HL-60 (cell line): ENCODE data around the gene HES4.
"Not testable (repeated sequence)": the region's sequence is repeated elsewhere in the genome, so short reads cannot be mapped to it uniquely, and the experiment has no call there.

Experiments used
- DNase-seq, 2 experiments: peaks; one replicate each; pipeline ENCODE4 v3.0.0-alpha.2; 2010 to 2020; ENCODE audit warnings: low read depth in 1 of 2, low spot score in 1 of 2
- H3K27ac ChIP-seq: fragments of 250-450 bp; sonication (Bioruptor Pico); replicated peaks from 2 replicates; pipeline ENCODE4 v1.5.1; 2020; ENCODE audit warnings: mild to moderate bottlenecking, moderate library complexity
- H3K27me3 ChIP-seq: fragments of 250-450 bp; sonication (Bioruptor Pico); 2 replicates; pipeline ENCODE4 v1.5.1; 2021; ENCODE audit warnings: mild to moderate bottlenecking, moderate library complexity; ENCODE audit not compliant: insufficient read depth, poor library complexity, severe bottlenecking
- H3K4me3 ChIP-seq: replicated peaks from 2 replicates; pipeline ENCODE4 v1.5.1; 2011; ENCODE audit warnings: mild to moderate bottlenecking, control low read depth, low read length; ENCODE audit not compliant: insufficient read depth
- CTCF ChIP-seq: IDR thresholded peaks from one replicate; pipeline ENCODE4 v1.5.1; 2011; ENCODE audit warnings: low read length, control low read depth, inconsistent platforms; ENCODE audit not compliant: insufficient read depth
- GABPA ChIP-seq: IDR thresholded peaks from 2 replicates; pipeline ENCODE4 v1.6.1; 2012; ENCODE audit warnings: low read depth
- POLR2AphosphoS5 ChIP-seq: IDR thresholded peaks from 2 replicates; pipeline ENCODE4 v1.6.1; 2012; ENCODE audit warnings: low read depth
- SPI1 ChIP-seq: IDR thresholded peaks from 2 replicates; pipeline ENCODE4 v1.6.1; 2012; ENCODE audit warnings: low read depth, mild to moderate bottlenecking, borderline replicate concordance
- TF ChIP-seq, protein P1 (sequence below): IDR thresholded peaks from 2 replicates; pipeline ENCODE4 v1.6.1; 2012; ENCODE audit warnings: low read depth; ENCODE audit not compliant: insufficient replicate concordance

HES4 gene

DNA sequence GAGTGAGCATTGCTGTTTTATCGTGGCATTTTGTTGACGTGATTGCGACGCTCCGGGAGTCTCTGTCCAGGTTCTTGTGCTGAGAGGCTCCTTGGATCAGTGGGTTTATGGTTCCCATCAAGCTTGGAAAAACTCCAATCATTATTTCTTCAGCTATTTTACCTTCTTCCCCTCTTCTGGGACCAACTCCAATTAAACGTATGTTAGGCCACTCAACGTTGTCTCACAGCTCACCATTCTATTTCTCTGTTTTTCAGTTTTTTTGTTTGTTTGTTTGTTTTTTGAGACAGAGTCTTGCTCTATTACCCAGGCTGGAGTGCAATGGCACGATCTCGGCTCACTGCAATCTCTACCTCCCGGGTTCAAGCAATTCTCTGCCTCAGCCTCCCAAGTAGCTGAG is 8.0 kb downstream of the HES4 start:
- Histone ChIP-seq H3K4me3 (no peak overlapping the region), H3K27ac (no peak overlapping the region), H3K27me3 (peaks cover 18% of the 10 kb centered on the region)
- TF ChIP-seq POLR2AphosphoS5 (no peak), SPI1 (no peak)
- DNase-seq: no peak

DNA sequence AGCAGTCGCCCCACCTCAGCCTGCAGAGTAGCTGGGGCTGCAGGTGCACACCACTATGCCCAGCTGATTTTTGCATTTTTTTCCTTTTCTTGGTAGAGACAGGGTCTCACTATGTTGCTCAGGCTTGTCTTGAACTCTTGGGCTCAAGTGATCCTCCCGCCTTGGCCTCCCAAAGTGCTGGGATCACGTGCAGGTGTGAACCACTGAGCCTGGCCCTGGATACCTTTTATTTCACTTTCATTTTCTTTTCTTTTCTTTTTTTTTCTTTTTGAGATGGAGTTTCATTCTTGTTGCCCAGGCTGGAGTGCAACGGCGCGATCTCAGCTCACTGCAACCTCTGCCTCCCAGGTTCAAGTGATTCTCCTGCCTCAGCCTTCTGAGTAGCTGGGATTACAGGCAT is 8.6 kb downstream of the HES4 start:
- not testable (repeated sequence) for H3K27ac ChIP-seq, DNase-seq, H3K4me3 ChIP-seq
- peaks cover 16% of the 10 kb centered on the region for H3K27me3 ChIP-seq

- H3K4me3 ChIP-seq, H3K27ac ChIP-seq, DNase-seq: not testable (repeated sequence)
- H3K27me3 ChIP-seq: peaks cover 17% of the 10 kb centered on the region
These were observed 11.8 kb downstream of the HES4 start for GRCh38 chr1:988061-988460.

DNA sequence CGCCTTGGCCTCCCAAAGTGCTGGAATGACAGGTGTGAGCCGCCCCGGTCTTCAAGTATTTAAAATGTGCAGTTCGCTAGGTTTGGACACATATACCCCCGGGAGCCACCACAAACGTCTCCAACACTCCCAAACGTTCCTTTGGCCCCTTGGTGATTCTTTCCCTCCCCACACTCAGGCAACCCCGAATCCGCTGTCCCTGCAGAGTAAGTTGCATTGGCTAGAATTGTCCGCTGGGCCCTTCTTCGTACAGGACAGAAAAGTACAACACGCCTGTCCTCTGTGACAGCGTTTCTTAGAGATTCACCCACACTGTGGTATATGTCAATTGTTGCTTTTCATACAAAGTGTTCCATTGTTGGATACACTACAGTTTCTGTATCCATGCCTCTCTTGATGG is 14.8 kb downstream of the HES4 start:
- H3K27ac ChIP-seq: no peak overlapping the region
- TF ChIP-seq CTCF: no peak
- TF ChIP-seq SPI1: no peak
- TF ChIP-seq GABPA: no peak
- TF ChIP-seq, protein P1, sequence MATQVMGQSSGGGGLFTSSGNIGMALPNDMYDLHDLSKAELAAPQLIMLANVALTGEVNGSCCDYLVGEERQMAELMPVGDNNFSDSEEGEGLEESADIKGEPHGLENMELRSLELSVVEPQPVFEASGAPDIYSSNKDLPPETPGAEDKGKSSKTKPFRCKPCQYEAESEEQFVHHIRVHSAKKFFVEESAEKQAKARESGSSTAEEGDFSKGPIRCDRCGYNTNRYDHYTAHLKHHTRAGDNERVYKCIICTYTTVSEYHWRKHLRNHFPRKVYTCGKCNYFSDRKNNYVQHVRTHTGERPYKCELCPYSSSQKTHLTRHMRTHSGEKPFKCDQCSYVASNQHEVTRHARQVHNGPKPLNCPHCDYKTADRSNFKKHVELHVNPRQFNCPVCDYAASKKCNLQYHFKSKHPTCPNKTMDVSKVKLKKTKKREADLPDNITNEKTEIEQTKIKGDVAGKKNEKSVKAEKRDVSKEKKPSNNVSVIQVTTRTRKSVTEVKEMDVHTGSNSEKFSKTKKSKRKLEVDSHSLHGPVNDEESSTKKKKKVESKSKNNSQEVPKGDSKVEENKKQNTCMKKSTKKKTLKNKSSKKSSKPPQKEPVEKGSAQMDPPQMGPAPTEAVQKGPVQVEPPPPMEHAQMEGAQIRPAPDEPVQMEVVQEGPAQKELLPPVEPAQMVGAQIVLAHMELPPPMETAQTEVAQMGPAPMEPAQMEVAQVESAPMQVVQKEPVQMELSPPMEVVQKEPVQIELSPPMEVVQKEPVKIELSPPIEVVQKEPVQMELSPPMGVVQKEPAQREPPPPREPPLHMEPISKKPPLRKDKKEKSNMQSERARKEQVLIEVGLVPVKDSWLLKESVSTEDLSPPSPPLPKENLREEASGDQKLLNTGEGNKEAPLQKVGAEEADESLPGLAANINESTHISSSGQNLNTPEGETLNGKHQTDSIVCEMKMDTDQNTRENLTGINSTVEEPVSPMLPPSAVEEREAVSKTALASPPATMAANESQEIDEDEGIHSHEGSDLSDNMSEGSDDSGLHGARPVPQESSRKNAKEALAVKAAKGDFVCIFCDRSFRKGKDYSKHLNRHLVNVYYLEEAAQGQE: no peak
- no peak for TF ChIP-seq POLR2AphosphoS5
- peaks cover 34% of the 10 kb centered on the region for H3K27me3 ChIP-seq
- DNase-seq: no peak
- H3K4me3 ChIP-seq: no peak overlapping the region

DNA sequence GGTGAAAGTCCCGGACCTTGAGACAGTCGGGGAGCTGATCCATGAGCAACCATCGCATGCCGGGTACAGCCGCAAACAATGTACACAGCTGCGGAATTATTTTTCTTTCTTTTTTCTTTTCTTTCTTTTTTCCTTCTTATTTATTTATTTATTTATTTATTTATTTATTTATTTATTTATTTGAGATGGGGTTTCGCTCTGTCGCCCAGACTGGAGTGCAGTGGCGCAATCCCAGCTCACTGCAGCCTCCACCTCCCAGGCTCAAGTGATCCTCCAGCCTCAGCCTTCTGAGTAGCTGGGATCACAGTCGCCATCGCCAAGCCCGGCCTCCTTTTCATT is 15.5 kb downstream of the HES4 start:
- TF ChIP-seq CTCF: no peak
- TF ChIP-seq, protein P1: no peak
- TF ChIP-seq GABPA: no peak
- no peak for TF ChIP-seq SPI1
- TF ChIP-seq POLR2AphosphoS5: no peak
- DNase-seq: no peak
- Histone ChIP-seq H3K4me3 (no peak overlapping the region), H3K27me3 (peaks cover 31% of the 10 kb centered on the region), H3K27ac (no peak overlapping the region)
